ENCODE measurements around the gene CSN3.

The CSN3 gene

DNA sequence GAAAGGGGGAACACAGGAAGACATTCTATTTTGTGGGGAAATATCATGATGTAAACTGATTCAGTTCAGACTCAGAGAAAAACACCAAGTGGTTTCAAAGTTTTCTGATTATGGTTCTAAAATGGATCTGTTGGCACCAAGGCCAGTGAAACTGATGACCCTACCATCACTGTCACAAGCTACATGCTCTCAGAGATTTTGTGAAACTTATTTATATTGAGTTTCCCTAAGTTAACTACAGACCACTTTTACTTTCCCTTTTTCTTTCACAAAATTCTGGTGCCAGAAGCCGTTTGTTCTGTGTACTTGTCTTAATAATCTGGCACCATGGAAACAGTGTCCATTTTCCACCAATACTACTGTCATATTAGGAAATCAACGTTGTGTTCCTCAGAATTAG is 48.9 kb downstream of the CSN3 start:
- no peak for DNase-seq (ENCODE audit: low read depth in 4 of 4, low spot score in 1 of 4)

DNA sequence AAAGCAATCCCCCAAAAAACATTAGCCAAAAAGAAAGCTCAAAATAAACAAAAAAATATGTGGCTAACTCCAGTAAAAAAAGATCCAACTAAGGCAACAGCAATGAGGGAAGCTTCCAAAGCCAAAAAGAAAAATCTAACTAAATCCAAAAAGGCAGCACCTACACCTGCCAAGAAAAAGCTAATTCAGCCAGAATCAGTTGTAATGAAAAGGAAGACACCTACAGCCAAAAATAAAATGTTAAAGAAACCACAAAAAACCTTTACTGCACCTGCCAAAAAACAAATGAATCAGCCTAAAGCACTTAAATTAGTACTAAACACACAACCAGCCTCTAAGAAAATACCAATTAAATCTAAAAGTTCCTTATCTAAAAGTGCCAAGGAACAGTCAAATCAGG is 55.2 kb downstream of the CSN3 start:
- DNase-seq (ENCODE audit: low read depth in 4 of 4, low spot score in 1 of 4): no peak

- DNase-seq (ENCODE audit: low read depth in 4 of 4, low spot score in 1 of 4): no peak
Measured at GRCh38 chr4:70298051-70298450, 55.7 kb downstream of the CSN3 start.

DNA sequence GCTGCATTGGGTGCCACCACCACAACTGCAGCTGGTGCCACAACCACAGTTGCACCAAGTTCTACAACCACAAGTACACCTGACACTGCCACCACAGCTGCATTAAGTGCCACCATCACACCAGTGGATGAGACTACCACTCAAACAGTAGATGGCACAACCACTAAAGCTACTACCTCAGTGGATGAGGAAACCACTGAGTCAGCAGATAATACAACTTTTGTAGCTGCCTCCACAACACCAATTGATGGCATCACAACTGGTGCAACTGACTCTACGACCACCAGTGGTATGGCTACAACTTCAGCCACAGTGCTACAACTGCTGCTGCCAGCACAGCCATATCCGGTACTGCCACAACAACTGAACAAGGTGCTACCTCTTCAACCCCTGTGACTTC is 57.2 kb downstream of the CSN3 start:
- DNase-seq (ENCODE audit: low read depth in 4 of 4, low spot score in 1 of 4): no peak

GRCh38 chr4:70300215-70300614 is 57.8 kb downstream of the CSN3 start:
- DNase-seq (ENCODE audit: low read depth in 4 of 4, low spot score in 1 of 4): no peak

Measured in stimulated activated CD4-positive, alpha-beta T cell treated with anti-CD3 and anti-CD28 coated beads, Interleukin-1b, Interleukin-23, amount 100 ng/mL, for 24 hours (primary cell).